ENCODE data around the gene PCED1B.
"Not testable (repeated sequence)": the region's sequence is repeated elsewhere in the genome, so short reads cannot be mapped to it uniquely, and the experiment has no call there.

PCED1B gene

DNA sequence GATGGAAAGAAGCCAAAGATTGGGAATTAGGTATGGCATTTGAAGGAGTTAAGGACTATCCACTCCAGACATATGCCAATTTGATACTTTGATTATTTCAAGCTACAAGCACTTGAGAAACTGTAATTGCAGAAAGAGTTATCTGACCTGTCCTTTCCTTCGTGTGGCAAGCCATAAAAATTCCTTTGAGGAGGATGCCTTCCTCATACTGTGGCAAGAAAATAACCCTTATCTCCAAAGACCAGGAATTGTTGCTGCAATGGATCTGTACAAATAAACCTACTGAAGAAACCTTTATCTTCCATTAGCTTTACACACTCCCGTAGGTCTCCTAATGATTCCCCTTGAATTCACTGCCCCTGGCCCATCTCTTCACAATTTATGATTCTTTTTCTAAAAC is 165.4 kb downstream of the PCED1B start:
- DNase-seq = no peak

GRCh38 chr12:47245623-47246022 is 166.2 kb downstream of the PCED1B start:
- no peak for DNase-seq

DNA sequence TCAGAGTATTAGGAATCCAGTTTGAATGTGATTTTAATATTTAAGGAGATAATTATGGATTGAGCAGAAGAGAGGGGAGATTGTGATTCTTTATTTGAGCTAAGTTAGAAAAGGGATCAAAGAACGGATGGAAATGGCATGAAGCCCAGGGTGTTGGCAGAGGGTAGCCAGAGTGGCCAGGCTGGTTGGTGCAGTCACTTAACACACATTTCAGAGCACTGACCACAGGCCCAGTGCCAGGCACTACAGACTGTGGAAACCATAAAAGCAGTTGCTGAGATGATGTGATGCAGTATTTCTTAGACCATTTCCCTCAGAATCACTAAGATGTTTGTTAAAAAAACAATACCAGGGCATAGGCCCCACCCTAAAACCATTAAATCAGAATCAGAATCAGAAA is 168.0 kb downstream of the PCED1B start:
- DNase-seq = no peak

GRCh38 chr12:47249082-47249481 is 169.7 kb downstream of the PCED1B start:
- no peak for DNase-seq

GRCh38 chr12:47249719-47250357 is 170.4 kb downstream of the PCED1B start:
- no peak for DNase-seq

DNA sequence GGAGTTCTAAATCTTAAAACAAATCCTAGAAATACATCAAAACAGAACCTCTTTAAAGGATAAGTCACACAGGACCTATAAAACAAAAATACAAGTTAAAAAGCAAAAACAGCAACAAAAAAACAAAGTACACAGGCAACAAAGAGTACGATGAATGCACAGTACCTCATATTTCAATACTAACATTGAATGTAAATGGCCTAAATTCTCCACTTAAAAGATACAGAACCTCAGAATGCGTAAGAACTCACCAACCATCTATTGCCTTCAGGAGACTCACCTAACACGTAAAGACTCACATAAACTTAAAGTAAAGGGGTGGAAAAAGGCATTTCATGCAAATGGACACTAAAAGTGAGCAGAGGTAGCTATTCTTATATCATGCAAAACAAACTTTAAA is 172.5 kb downstream of the PCED1B start:
- DNase-seq = no peak

GRCh38 chr12:47264951-47265350 is 185.5 kb downstream of the PCED1B start:
- DNase-seq = no peak

- no peak for DNase-seq
These were observed 186.0 kb downstream of the PCED1B start for GRCh38 chr12:47265391-47265790.

DNA sequence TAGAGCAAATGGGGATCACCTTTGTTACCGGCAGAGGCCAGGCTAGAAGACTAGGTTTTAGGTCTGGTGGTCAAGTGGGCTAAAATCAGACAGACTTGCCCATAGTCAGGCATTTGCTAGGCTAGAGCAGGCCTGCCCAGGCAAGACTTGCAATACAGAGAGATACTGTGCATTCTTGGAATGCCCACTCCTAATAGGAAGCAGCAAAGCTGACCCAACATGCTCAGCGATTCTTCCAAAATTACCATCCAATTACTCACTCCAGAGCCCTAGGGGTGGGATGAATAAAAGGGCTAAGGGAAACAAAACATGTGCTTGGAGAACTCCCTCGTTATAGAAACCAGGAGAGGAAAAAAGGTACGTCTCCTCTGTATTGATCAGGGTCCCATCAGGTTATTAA is 188.2 kb downstream of the PCED1B start:
- DNase-seq = no peak

DNA sequence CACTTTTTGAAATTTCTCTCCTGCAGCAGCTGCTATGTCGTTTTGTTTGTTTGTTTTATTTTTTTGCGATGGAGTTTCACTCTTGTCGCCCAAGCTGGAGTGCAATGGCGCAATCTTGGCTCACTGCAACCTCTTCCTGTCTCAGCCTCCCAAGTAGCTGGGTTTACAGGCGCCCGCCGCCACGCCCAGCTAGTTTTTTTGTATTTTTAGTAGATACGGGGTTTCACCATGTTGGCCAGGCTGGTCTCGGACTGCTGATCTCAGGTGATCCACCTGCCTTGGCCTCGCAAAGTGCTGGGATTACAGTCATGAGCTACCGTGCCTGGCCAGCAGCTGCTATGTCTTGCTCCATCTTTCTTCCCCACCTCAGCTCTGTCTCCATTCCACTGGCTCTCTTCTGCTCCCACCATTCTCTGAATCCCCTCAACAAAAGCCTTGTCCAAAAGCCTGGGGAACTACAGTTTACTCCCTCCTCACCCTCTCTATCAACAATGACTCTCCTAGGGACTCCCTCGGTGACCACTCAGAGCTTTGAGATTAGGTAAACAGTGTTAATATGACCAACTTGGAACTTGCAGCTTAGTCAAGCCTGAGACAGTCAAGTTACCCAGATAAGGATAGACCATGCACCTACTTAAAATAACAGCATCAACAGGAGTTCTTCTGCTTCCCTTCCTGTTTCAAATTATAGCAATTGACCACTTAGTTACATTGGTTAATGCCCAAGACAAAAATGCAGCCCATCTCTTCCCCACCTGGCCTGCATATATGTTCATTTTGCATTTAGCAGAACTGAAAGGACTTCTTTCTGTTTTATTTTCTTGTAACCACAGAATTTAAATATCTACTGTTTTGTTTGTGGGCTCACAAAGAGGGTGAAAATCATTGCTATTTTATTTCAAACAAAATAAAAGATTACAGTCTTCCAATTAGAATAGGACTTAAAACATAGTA is 189.4 kb downstream of the PCED1B start:
- no peak for DNase-seq

GRCh38 chr12:47269916-47270315 is 190.5 kb downstream of the PCED1B start:
- DNase-seq = no peak

- no peak for DNase-seq
These were observed 191.6 kb downstream of the PCED1B start for GRCh38 chr12:47270782-47271664.

GRCh38 chr12:47271800-47272239 is 192.4 kb downstream of the PCED1B start:
- no peak for DNase-seq

GRCh38 chr12:47272412-47273190 is 193.2 kb downstream of the PCED1B start:
- no peak for DNase-seq

DNA sequence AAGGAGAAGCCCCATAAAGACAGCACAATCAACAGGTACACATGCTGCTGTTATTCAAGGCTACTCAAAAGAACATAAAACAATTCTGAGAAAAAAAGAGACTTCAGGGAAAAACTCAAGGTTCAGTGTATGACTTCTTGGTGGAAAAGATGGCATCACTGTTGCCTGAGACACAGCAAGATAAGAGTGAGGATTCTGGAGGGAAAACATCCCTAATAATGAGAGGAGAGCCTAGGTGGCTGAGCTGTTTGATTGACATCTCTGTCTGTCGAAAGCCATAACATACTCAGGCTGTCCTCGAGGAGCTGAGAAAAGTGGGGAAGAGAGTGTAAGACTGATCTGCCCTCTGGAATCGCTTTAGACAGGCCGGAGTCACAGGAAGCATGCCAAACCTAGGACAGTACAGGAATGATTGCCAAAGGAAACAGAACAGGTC is 193.8 kb downstream of the PCED1B start:
- no peak for DNase-seq

GRCh38 chr12:47274760-47275159 is 195.3 kb downstream of the PCED1B start:
- DNase-seq = no peak

DNA sequence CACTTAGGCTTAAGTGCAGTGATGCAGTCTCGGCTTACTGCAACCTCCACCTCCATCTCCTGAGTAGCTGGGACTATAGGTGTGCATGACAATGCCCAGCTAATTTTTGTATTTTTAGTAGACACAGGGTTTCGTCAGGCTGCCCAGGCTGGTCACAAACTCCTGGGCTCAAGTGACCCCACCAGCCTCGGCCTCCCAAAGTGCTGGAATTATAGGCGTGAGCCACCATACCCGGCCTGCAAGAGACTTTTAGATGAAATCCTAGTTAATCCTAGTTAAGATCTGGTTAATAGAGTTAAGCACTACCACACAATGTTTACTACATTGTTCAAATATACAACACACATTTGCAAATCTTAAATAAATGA is 196.8 kb downstream of the PCED1B start:
- no peak for DNase-seq

DNA sequence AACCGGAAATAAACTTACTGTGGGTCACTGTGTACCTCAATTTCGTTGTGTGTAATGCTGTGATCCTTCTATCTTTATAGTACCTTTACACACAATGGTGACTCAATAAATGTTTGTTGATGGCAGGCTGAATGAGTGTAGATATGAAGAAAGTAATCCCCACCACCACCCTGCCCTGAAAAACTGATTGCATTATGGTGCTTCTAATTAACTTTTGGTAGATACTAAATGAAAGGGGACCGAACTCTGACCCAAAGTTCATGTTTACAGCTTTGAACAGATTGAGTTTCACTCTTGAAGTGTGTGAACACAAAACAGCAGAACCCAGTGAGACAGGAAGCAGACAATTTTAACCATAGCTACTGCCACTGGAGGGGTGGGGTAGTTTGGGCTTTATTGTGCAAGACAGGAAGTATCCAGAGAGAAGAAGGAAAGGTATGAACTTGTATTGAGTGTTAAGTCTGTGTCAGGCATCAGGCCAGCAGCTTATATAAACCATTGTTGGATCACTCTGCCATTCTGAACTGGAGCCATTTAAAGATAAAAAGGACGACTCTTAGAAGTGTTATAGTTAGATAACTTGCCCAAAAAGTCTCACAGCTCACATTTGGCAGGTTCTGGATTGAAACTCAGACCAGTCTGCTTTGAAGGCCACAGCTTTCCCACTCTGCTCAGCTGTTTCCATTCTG is 197.3 kb downstream of the PCED1B start:
- no peak for DNase-seq

DNA sequence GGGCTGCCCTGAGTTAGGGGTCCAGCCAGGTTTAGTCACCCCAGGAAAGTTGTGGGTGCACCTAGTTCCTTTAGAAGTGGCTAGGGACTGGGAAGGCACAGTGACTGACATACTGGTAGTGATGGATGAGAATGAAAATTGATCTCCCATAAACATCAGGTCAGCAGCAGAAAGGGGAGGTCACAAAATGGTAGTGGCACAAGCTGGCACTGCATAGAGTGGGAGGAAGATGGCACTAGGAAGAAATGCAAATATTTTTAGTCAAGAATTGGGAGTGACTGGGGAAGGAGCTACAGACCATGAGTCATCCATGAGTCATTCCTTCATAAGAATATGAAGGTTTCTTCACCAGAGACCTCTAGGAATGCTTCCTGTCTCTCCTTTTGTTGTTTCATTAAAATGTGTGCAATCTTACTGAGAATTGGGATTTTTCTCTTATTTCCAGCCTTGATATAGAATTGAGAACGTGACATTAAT is 198.6 kb downstream of the PCED1B start:
- DNase-seq = no peak

- DNase-seq = not testable (repeated sequence)
These were observed 200.3 kb downstream of the PCED1B start for GRCh38 chr12:47279758-47280157.

DNA sequence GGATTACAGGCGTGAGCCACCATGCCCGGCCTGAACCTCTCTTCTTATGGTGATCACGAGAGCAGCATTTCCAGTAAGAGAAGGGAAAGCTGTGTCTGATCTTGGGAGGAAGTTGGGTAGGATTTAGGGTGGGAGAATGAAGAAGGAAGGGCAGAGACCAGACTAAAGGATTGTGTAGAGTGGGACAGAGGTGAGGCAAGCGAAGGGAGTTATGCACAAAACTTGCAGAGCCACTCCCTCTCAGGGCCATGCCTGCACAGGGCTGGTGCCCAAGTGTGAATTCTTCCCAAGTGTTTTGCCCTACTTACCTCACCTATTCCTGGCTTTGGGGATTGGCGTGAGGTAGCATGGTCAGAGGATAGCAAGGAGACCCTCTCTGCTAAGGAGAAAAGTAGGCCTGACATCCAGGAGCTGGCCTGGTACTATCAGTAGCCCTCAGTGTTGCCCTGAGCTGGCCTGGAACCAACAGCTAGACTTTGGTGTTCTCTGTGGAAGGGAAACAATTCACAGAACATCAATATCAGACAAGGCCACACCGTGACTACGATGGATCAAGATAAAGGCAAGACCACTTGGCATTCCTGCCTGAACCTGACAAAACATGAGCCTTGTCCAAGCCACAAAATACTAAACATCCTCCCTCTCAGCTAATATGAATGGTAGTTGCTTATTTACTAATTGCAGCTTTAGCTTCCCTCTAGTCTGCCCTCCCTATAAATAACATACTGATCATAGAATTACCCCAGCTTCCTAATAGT is 201.3 kb downstream of the PCED1B start:
- DNase-seq = no peak

Measured in NCI-H2107 (cell line).